Superior temporal gyrus (tissue), 1 donor: ENCODE data around the gene RUBCNL.
A peak's percentile ranks its signal among the peaks of the same experiment; 100 is the strongest.
"Not testable (repeated sequence)": the region's sequence is repeated elsewhere in the genome, so short reads cannot be mapped to it uniquely, and the experiment has no call there.

ENCODE experiments used
- DNase-seq: peaks from one replicate; pipeline ENCODE4 v3.0.0-alpha.2; 2016; ENCODE audit errors: extremely low spot score

Gene RUBCNL

GRCh38 chr13:46373623-46374022 lies 13.4 kb downstream of the RUBCNL start:
- no peak for DNase-seq

GRCh38 chr13:46372938-46373337 lies 14.1 kb downstream of the RUBCNL start:
- DNase-seq: not testable (repeated sequence)

GRCh38 chr13:46372071-46372470 lies 15.0 kb downstream of the RUBCNL start:
- DNase-seq: no peak

- no peak for DNase-seq
These were observed 17.4 kb downstream of the RUBCNL start for GRCh38 chr13:46369506-46370277.

GRCh38 chr13:46367617-46368327 lies 19.3 kb downstream of the RUBCNL start:
- DNase-seq: no peak

- no peak for DNase-seq
These were observed 25.6 kb downstream of the RUBCNL start for GRCh38 chr13:46361276-46361934.

DNA sequence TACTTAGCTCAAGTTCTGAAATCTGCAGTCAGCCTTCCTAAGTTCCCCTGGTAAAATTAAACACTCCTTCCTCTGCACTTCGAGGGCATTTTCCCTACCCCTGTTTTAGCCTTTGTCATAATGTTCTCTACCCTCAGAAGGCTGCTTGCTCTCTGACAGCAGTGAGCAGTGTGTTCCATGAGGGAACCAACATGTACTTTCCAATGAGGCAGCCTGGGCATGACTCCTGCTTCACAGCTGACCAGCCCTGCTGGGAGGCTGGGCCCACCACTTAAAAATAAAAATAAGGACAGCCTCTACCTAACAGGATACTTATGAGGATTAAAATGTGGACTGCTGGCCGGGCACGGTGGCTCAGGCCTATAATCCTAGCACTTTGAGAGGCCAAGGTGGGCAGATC lies 26.4 kb downstream of the RUBCNL start:
- no peak for DNase-seq

GRCh38 chr13:46359714-46360113 lies 27.3 kb downstream of the RUBCNL start:
- no peak for DNase-seq

GRCh38 chr13:46355901-46356590 lies 31.0 kb downstream of the RUBCNL start:
- no peak for DNase-seq

DNA sequence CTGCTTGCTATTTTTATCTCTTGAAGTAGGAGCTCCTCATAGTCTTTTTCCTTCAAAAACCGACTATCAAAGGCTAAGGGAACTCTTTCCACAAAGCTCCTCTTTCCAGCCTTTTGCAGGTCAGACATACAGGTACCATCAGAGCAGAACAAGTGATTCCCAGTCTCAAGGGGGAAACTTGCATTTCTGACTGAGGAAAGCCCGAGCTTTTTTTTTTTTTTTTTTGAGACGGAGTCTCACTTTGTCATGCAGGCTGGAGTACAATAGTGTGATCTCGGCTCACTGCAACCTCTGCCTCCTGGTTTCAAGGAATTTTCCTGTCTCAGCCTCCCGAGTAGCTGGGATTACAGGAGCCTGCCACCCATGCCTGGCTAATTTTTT lies 32.0 kb downstream of the RUBCNL start:
- DNase-seq: no peak

- DNase-seq: no peak
These were observed 32.6 kb downstream of the RUBCNL start for GRCh38 chr13:46354156-46355087.

DNA sequence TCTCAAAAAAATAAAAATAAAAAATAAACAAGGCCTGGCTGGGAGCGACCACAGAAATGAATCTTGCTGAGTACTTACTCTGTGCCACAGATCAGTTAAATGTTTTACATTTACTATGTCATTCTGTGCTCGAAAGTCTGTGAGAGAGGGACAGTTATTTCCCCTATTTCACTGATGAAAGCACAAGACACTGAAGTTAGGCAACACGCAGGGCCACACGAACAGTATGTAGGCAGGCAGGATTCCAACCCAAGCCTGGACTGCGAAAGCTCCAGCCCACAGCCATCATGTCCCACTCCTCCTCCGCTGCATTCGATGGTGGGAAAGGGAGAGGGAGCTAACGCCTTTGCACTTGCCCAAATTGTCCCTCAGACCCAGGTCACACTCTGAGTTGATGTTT lies 34.2 kb downstream of the RUBCNL start:
- DNase-seq: no peak

- DNase-seq: no peak
These were observed 37.0 kb downstream of the RUBCNL start for GRCh38 chr13:46350003-46350402.

DNA sequence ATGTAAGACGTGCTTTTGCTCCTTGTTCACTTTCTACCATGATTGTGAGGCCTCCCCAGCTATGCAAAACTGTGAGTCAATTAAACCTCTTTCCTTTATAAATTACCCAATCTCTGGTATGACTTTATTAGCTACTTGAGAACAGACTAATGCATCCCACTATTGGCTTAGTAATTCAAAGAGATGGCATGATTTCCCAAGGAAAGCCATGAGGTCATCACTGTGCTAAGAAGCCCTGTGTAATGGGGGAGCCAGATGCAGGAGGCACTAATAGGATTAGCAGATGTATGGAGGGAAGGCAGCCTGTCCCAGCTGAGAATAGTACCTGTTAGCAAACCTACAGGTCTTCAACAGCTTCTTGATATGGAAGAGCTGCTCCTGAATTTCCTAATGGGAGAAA lies 38.1 kb downstream of the RUBCNL start:
- DNase-seq: no peak

DNA sequence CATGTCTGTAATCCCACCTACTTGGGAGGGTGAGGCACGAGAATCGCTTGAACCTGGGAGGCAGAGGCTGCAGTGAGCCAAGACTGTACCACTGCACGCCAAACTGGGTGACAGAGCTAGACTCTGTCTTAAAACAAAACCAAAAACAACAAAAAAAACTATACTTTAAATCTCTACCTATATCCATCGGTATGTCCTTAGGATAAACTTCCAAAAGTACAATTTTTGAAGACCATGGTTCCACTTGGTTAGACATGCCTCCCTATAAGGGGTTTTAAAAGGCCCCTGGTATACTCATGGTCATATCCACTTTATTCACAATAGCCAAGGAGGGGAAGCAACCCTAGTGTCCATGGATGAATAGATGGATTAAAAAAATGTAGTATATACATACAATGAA lies 39.8 kb downstream of the RUBCNL start:
- DNase-seq: no peak

GRCh38 chr13:46345866-46346265 lies 41.2 kb downstream of the RUBCNL start:
- DNase-seq: no peak

GRCh38 chr13:46345398-46345797 lies 41.7 kb downstream of the RUBCNL start:
- DNase-seq: no peak

DNA sequence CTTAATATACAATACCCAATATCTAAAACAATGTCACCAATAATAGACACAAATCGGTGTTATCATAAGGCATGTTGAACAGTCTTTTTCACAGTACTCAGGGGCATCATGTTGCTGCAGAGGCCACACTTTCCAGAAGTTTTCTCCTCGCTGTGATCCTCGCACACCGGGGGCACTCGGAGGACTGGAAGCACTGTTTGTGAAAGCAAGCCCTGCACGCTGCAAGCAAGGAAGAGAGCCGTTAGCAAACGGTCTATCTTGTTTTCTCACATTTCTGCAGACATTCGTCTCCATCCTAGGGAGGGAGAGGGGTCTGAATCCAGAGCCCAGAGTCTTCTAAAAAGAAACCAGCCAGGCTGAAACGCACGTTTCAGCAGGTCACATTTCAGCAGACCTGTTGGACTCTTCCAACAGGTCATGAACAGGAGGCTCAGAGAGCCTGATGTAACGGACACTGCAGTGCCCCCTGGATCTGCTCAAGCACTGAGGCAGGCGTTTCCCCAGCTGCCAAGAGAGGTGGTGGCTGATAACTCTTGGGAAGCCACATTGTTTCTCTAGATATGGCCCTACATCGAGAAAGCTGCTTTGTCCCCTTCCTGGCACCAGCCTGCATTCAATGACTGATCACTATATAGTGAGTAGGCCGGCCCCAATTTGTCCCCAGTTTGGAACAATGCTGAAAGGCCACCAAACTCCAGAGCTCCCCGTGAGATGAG lies 43.6 kb downstream of the RUBCNL start:
- DNase-seq: no peak

DNA sequence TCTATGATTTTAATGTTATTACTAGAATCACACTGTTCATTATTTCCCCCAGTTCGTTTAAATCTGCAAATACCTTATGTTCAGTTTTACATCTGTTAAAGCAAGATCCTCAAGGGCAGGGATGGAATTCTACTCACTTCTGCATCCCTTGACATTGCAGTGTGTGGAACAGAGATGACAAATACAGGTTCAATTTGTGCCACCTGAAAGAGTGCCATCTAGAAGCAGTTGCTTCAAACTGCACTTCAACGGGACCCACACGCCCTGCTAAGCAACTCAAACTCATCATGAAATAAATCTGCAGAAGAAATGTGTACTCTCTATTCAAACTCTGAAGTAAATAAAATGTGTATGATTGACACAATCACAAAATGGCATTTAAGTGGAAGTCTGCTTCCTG lies 44.5 kb downstream of the RUBCNL start:
- no peak for DNase-seq

- peak; percentile 13 for DNase-seq
These were observed 45.8 kb downstream of the RUBCNL start for GRCh38 chr13:46341112-46341711.
